Neural cell (in vitro differentiated cells): ENCODE measurements around the gene SIGLEC10. TPM values are rescaled to one million over a fixed set of nuclear protein-coding genes. Genes with fewer than 3 reads are reported as not detected.

ENCODE experiments used
- H2AFZ ChIP-seq: fragments of 200-600, 300-800 bp; sonication (generic), shearing (Covaris generic); 2 replicates; pipeline ENCODE4 v1.6.0; 2014; ENCODE audit warnings: low read depth, mild to moderate bottlenecking, antibody characterized with exemption, low read length, moderate library complexity
- H3F3A ChIP-seq: fragments of 200-600 bp; shearing (Covaris generic); 2 replicates; pipeline ENCODE4 v1.6.1; 2016; ENCODE audit warnings: mild to moderate bottlenecking, moderate library complexity, mixed read lengths, antibody characterized with exemption, low read length; ENCODE audit not compliant: insufficient read depth, poor library complexity, severe bottlenecking
- H3K27ac ChIP-seq: fragments of 200-600, 300-800 bp; sonication (generic), shearing (Covaris generic); 2 replicates; pipeline ENCODE4 v1.5.1; 2014; ENCODE audit warnings: mild to moderate bottlenecking, low read length, moderate library complexity
- H3K27me3 ChIP-seq: fragments of 300-800, 200-600 bp; sonication (generic), shearing (Covaris generic); 2 replicates; pipeline ENCODE4 v1.6.0; 2014; ENCODE audit warnings: mild to moderate bottlenecking, low read depth, low read length, moderate library complexity; ENCODE audit not compliant: insufficient read depth
- H3K36me3 ChIP-seq: fragments of 300-800, 200-600 bp; sonication (generic), shearing (Covaris generic); 2 replicates; pipeline ENCODE4 v1.5.1; 2014; ENCODE audit warnings: mild to moderate bottlenecking, antibody characterized with exemption, low read length, moderate library complexity; ENCODE audit not compliant: insufficient read depth
- H3K4me2 ChIP-seq: fragments of 300-800, 200-600 bp; sonication (generic), shearing (Covaris generic); 2 replicates; pipeline ENCODE4 v1.6.0; 2014; ENCODE audit warnings: mild to moderate bottlenecking, low read length
- H3K4me3 ChIP-seq: fragments of 300-800, 200-600 bp; sonication (generic), shearing (Covaris generic); 2 replicates; pipeline ENCODE4 v1.5.1; 2014; ENCODE audit warnings: mild to moderate bottlenecking, low read length, moderate library complexity
- H3K79me2 ChIP-seq: fragments of 200-600 bp; shearing (Covaris generic); replicated peaks from 2 replicates; pipeline ENCODE4 v1.6.0; 2014; ENCODE audit warnings: mild to moderate bottlenecking, low read length, moderate library complexity; ENCODE audit not compliant: insufficient read depth
- H3K9ac ChIP-seq: fragments of 300-800, 200-600 bp; sonication (generic), shearing (Covaris generic); 2 replicates; pipeline ENCODE4 v1.6.1; 2016; ENCODE audit warnings: mild to moderate bottlenecking, low read length, mixed read lengths
- H3K9me2 ChIP-seq: fragments of 200-600 bp; shearing (Covaris generic); 2 replicates; pipeline ENCODE4 v1.6.1; 2016; ENCODE audit warnings: mild to moderate bottlenecking, low read length, mixed read lengths; ENCODE audit not compliant: insufficient read depth
- H3K9me3 ChIP-seq: fragments of 200-600, 300-800 bp; sonication (generic), shearing (Covaris generic); 2 replicates; pipeline ENCODE4 v1.6.1; 2016; ENCODE audit warnings: mild to moderate bottlenecking, mixed run types, low read length, moderate library complexity, mixed read lengths
- H4K20me1 ChIP-seq: fragments of 200-600 bp; shearing (Covaris generic); 2 replicates; pipeline ENCODE4 v1.6.1; 2016; ENCODE audit warnings: mild to moderate bottlenecking, mixed run types; ENCODE audit not compliant: insufficient read depth
- CTCF ChIP-seq: fragments of 450-650 bp; IDR thresholded peaks from 2 replicates; pipeline ENCODE4 v1.5.1; 2014; ENCODE audit warnings: antibody characterized with exemption, mild to moderate bottlenecking, moderate library complexity; ENCODE audit not compliant: poor library complexity, severe bottlenecking
- EP300 ChIP-seq: fragments of 450-650 bp; conservative IDR thresholded peaks from 2 replicates; pipeline ENCODE4 v1.6.1; 2014; ENCODE audit warnings: antibody characterized with exemption, mild to moderate bottlenecking, moderate library complexity; ENCODE audit not compliant: poor library complexity, severe bottlenecking
- EZH2 ChIP-seq: fragments of 200-600, 300-800 bp; shearing (Covaris generic), sonication (generic); IDR thresholded peaks from 2 replicates; pipeline ENCODE4 v1.6.1; 2014; ENCODE audit warnings: antibody characterized with exemption, low read length, borderline replicate concordance, mild to moderate bottlenecking; ENCODE audit not compliant: insufficient read depth, poor library complexity, severe bottlenecking
- MXI1 ChIP-seq: fragments of 450-650 bp; conservative IDR thresholded peaks from 2 replicates; pipeline ENCODE4 v1.6.1; 2014; ENCODE audit warnings: antibody characterized with exemption, mild to moderate bottlenecking; ENCODE audit not compliant: poor library complexity, severe bottlenecking
- POLR2AphosphoS5 ChIP-seq: IDR thresholded peaks from 2 replicates; pipeline ENCODE4 v1.6.1; 2012
- RAD21 ChIP-seq: fragments of 450-650 bp; conservative IDR thresholded peaks from 2 replicates; pipeline ENCODE4 v1.6.1; 2014; ENCODE audit warnings: antibody characterized with exemption, mild to moderate bottlenecking, moderate library complexity
- SMC3 ChIP-seq: fragments of 450-650 bp; conservative IDR thresholded peaks from 2 replicates; pipeline ENCODE4 v1.6.1; 2014; ENCODE audit warnings: antibody characterized with exemption, mild to moderate bottlenecking, moderate library complexity; ENCODE audit not compliant: poor library complexity
- TAF1 ChIP-seq: IDR thresholded peaks from 2 replicates; pipeline ENCODE4 v1.6.1; 2012; ENCODE audit warnings: low read depth
- polyA plus RNA-seq: library from polyadenylated mRNA; depleted of rRNA; stranded (reverse); fragments of >200 nt; gene quantifications from 2 replicates; pipeline ENCODE4 v1.2.3, GENCODE V29; 2014
- TF ChIP-seq, protein P1 (sequence below): IDR thresholded peaks from 2 replicates; pipeline ENCODE4 v1.6.1; 2012; ENCODE audit warnings: borderline replicate concordance

Gene SIGLEC10
- polyA plus RNA-seq, 1 donor from 2014 or later, result not detected

- Histone ChIP-seq H3K27me3 (no peaks in the 10 kb centered on the region), H3K4me3 (no peak overlapping the region), H3K9me3 (no peaks in the 10 kb centered on the region), H3K9ac (no peak overlapping the region), H3K4me2 (no peak overlapping the region), H2AFZ (no peak overlapping the region), H3K36me3 (no peaks in the 10 kb centered on the region), H3K9me2 (no peaks in the 10 kb centered on the region), H3K27ac (no peak overlapping the region), H3K79me2 (no peaks in the 10 kb centered on the region), H4K20me1 (no peaks in the 10 kb centered on the region), H3F3A (no peaks in the 10 kb centered on the region)
- TF ChIP-seq, protein P1, sequence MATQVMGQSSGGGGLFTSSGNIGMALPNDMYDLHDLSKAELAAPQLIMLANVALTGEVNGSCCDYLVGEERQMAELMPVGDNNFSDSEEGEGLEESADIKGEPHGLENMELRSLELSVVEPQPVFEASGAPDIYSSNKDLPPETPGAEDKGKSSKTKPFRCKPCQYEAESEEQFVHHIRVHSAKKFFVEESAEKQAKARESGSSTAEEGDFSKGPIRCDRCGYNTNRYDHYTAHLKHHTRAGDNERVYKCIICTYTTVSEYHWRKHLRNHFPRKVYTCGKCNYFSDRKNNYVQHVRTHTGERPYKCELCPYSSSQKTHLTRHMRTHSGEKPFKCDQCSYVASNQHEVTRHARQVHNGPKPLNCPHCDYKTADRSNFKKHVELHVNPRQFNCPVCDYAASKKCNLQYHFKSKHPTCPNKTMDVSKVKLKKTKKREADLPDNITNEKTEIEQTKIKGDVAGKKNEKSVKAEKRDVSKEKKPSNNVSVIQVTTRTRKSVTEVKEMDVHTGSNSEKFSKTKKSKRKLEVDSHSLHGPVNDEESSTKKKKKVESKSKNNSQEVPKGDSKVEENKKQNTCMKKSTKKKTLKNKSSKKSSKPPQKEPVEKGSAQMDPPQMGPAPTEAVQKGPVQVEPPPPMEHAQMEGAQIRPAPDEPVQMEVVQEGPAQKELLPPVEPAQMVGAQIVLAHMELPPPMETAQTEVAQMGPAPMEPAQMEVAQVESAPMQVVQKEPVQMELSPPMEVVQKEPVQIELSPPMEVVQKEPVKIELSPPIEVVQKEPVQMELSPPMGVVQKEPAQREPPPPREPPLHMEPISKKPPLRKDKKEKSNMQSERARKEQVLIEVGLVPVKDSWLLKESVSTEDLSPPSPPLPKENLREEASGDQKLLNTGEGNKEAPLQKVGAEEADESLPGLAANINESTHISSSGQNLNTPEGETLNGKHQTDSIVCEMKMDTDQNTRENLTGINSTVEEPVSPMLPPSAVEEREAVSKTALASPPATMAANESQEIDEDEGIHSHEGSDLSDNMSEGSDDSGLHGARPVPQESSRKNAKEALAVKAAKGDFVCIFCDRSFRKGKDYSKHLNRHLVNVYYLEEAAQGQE, result no peak
- no peak for TF ChIP-seq POLR2AphosphoS5
- no peak for TF ChIP-seq RAD21
- TF ChIP-seq EP300, result no peak
- no peak for TF ChIP-seq CTCF
- TF ChIP-seq SMC3, result no peak
- TF ChIP-seq MXI1, result no peak
Observed at GRCh38 chr19:51457351-51458013, 40.0 kb upstream of the SIGLEC10 start.

DNA sequence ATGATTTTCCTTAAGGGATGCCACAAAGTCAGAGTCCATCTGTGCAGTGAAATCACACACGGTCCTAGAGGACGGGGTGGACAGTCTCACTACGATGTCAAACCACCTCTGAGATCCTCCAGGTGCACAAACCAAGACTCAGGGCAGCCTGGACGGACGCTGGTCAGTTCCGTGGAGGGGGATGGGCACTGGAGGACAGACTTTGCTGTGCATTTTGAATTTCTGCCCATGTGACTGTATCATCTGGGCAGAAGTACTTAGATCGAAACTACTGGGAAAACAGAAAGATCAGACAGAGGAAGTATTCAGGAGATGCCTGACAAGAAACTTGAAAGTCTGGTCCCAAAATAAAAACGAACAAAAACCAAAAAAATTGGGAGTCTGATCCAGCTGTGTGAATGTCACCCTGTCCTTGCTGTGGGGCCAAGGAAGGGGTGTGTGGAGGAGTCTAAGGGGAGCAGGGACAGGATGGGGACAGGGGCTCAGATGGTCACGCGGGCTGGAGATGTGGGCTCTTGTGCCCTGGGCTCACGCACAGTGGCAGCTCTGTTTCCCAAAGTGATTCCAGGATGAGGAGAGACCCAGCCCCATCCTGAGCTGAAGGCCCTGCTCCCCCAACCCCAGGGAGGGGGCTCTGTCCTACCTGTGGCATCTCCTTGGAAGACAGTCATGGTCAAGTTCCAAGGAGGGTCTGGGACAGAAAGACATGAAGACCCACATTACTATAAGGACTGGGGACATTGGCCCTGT lies 39.3 kb upstream of the SIGLEC10 start:
- H3F3A ChIP-seq, result no peaks in the 10 kb centered on the region
- no peaks in the 10 kb centered on the region for H4K20me1 ChIP-seq
- H3K9me2 ChIP-seq, result no peaks in the 10 kb centered on the region
- no peaks in the 10 kb centered on the region for H3K27me3 ChIP-seq
- no peak overlapping the region for H3K27ac ChIP-seq
- no peaks in the 10 kb centered on the region for H3K9me3 ChIP-seq
- no peak overlapping the region for H3K4me3 ChIP-seq
- no peaks in the 10 kb centered on the region for H3K36me3 ChIP-seq
- no peak overlapping the region for H3K4me2 ChIP-seq
- TF ChIP-seq EP300 (no peak), EZH2 (no peak), MXI1 (no peak), SMC3 (no peak), TAF1 (no peak), CTCF (no peak), RAD21 (no peak), POLR2AphosphoS5 (no peak)
- TF ChIP-seq, protein P1, result no peak
- no peaks in the 10 kb centered on the region for H3K79me2 ChIP-seq
- H3K9ac ChIP-seq, result no peak overlapping the region
- no peak overlapping the region for H2AFZ ChIP-seq
